Neural cell (in vitro differentiated cells): ENCODE measurements around the gene GIPC3.

Source experiments
- CTCF ChIP-seq: fragments of 450-650 bp; IDR thresholded peaks from 2 replicates; pipeline ENCODE4 v1.5.1; 2014; ENCODE audit warnings: antibody characterized with exemption, mild to moderate bottlenecking, moderate library complexity; ENCODE audit not compliant: poor library complexity, severe bottlenecking
- EP300 ChIP-seq: fragments of 450-650 bp; conservative IDR thresholded peaks from 2 replicates; pipeline ENCODE4 v1.6.1; 2014; ENCODE audit warnings: antibody characterized with exemption, mild to moderate bottlenecking, moderate library complexity; ENCODE audit not compliant: poor library complexity, severe bottlenecking
- EZH2 ChIP-seq: fragments of 200-600, 300-800 bp; shearing (Covaris generic), sonication (generic); IDR thresholded peaks from 2 replicates; pipeline ENCODE4 v1.6.1; 2014; ENCODE audit warnings: antibody characterized with exemption, low read length, borderline replicate concordance, mild to moderate bottlenecking; ENCODE audit not compliant: insufficient read depth, poor library complexity, severe bottlenecking
- MXI1 ChIP-seq: fragments of 450-650 bp; conservative IDR thresholded peaks from 2 replicates; pipeline ENCODE4 v1.6.1; 2014; ENCODE audit warnings: antibody characterized with exemption, mild to moderate bottlenecking; ENCODE audit not compliant: poor library complexity, severe bottlenecking
- POLR2AphosphoS5 ChIP-seq: IDR thresholded peaks from 2 replicates; pipeline ENCODE4 v1.6.1; 2012
- RAD21 ChIP-seq: fragments of 450-650 bp; conservative IDR thresholded peaks from 2 replicates; pipeline ENCODE4 v1.6.1; 2014; ENCODE audit warnings: antibody characterized with exemption, mild to moderate bottlenecking, moderate library complexity
- REST ChIP-seq: IDR thresholded peaks from 2 replicates; pipeline ENCODE4 v1.6.1; 2012; ENCODE audit warnings: borderline replicate concordance
- SMC3 ChIP-seq: fragments of 450-650 bp; conservative IDR thresholded peaks from 2 replicates; pipeline ENCODE4 v1.6.1; 2014; ENCODE audit warnings: antibody characterized with exemption, mild to moderate bottlenecking, moderate library complexity; ENCODE audit not compliant: poor library complexity
- TAF1 ChIP-seq: IDR thresholded peaks from 2 replicates; pipeline ENCODE4 v1.6.1; 2012; ENCODE audit warnings: low read depth

DNA sequence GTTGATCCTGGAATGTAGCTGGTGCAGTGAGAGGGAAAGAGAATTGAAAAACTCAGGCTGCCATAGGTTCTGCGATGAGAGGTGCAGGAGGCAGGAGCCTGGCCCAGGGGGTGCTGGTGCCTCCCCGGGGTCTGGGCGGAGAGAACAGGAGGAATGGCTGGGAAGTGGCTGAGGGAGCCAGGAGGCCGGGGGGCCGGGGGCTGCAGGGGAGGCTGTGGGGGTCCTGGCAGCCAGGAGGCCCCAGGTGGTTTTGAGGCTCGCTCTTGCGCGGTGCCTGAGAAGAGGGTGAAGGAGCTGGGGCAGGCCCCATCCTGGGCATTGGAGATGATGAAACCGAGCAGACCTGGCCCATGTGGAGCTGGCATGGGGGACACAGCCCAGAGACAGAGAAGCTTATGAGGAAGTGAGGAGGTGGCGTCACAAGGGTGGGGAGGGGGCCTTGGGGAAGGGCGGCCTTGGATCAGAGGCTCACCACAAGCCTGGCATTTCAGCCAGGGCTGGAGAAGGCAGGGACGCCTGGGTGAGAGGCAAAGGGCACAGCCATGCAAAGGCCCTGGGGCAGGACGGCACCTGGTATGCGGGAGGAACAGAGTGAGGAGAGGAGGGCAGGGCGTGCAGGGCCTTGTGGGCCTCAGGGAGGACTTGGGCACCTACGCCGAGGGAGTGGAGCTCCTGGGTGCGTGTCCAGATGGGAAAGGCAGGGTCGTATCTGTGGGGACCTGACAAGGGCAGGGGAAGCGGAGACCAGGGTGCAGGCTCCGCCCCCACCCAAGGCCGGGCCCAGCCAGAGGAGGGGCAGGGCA, 47.6 kb upstream of the GIPC3 start:
- TF ChIP-seq CTCF, result no peak
- TF ChIP-seq EZH2, result no peak
- TF ChIP-seq REST, result no peak
- no peak for TF ChIP-seq EP300
- TF ChIP-seq MXI1, result no peak
- no peak for TF ChIP-seq POLR2AphosphoS5
- no peak for TF ChIP-seq TAF1
- no peak for TF ChIP-seq SMC3
- no peak for TF ChIP-seq RAD21
